Psoas muscle (tissue), 8 donors: Measurements from ENCODE around the gene FNIP1. TPM values are rescaled to one million over a fixed set of nuclear protein-coding genes. Genes with fewer than 3 reads are reported as not detected.

Source experiments
- ATAC-seq, 4 donors: fragments of 200-7000 bp; cut with Tn5 transposase; one replicate each; pipeline ENCODE4 v1.9.1; 2020; ENCODE audit warnings: moderate library complexity in 3 of 4, mild to moderate bottlenecking in 2 of 4
- DNase-seq, 2 donors: peaks; one replicate each; pipeline ENCODE4 v3.0.0-alpha.2; 2020
- H3K27ac ChIP-seq: fragments of 200-600 bp; one replicate; pipeline ENCODE4 v1.8.0; 2022
- H3K27me3 ChIP-seq, 3 donors: fragments of 200-600 bp in 1 of 3; one replicate each; pipeline versions ENCODE4 v1.6.1 to v1.8.0; 2013 to 2022; ENCODE audit warnings: low read length in 2 of 3, mild to moderate bottlenecking in 2 of 3, moderate library complexity in 1 of 3; ENCODE audit not compliant: insufficient read depth in 3 of 3
- H3K36me3 ChIP-seq, 2 donors: fragments of 200-600 bp in 1 of 2; one replicate each; pipeline versions ENCODE4 v1.6.1 to v1.8.0; 2013 to 2022; ENCODE audit warnings: low read depth in 1 of 2, mild to moderate bottlenecking in 1 of 2, moderate library complexity in 1 of 2; ENCODE audit not compliant: insufficient read depth in 1 of 2
- H3K4me1 ChIP-seq: fragments of 200-600 bp; one replicate; pipeline ENCODE4 v1.8.0; 2022
- H3K4me3 ChIP-seq: fragments of 200-600 bp; one replicate; pipeline ENCODE4 v1.8.0; 2022; ENCODE audit warnings: mild to moderate bottlenecking
- H3K9me3 ChIP-seq: fragments of 200-600 bp; one replicate; pipeline ENCODE4 v1.8.0; 2022
- WGBS, 3 donors: extraction: QIAGEN DNeasy Blood & Tissue Kit; methylation state at CpG; one replicate each; pipeline versions ENCODE4 v1.1.6 to v1.1.7; 2013; 5-methylcytosine and 5-hydroxymethylcytosine counted together
- intact Hi-C, 2 donors: fragments of 100-400 bp; cut with DNase I; formaldehyde crosslinking; loops; one replicate each; pipeline versions ENCODE4 v1.11.0 to v1.14.2; 2022
- polyA plus RNA-seq, 3 donors: library from polyadenylated mRNA; stranded (reverse); fragments of 200-250 nt; gene quantifications; one replicate each; pipeline ENCODE4 v1.2.3, GENCODE V29; 2013
- total RNA-seq, 4 donors: library from RNA; stranded (reverse); fragmentation: NEBNext Ultra II Directional in 2 of 4; extraction: Animal tissue kit (Norgen Biotek cat#: 25700) in 2 of 4; gene quantifications; one replicate each; pipeline versions ENCODE4 v1.2.1 to v1.2.4, GENCODE V29; 2021 to 2023
- TF ChIP-seq, protein P1 (sequence below): fragments of 200-600 bp; IDR thresholded peaks from one replicate; pipeline ENCODE4 v1.8.0; 2022; ENCODE audit warnings: antibody characterized with exemption
- donor health status: healthy with polysubstance abuse.
- donor health status: DM: no; HTN: no; CAD: no; lungs with moderate emphysema.
- donor health status: Bipolar disorder and iron deficiency.
- donor health status: healthy.
- donor health status: DM: yes; HTN: yes; CAD: no.
- donor health status: DM: no; HTN: no; CAD: no.
- donor health status: DM: no; HTN: no; CAD: no.
- donor health status: DM: yes; HTN: yes; CAD: no.

FNIP1 gene
- total and polyA plus RNA-seq, 7 donors: 6.4 to 45.2 (median 25.0) TPM

GRCh38 chr5:131615957-131616356 lies 180.9 kb downstream of the FNIP1 start:
- Histone ChIP-seq H3K27ac (no peak overlapping the region), H3K9me3 (no peaks in the 10 kb centered on the region), H3K36me3 (no peaks in the 10 kb centered on the region), H3K27me3 (no peaks in the 10 kb centered on the region), H3K4me1 (peaks cover 8% of the 10 kb centered on the region), H3K4me3 (no peak overlapping the region)
- 88 to 94% (median 91%) methylated on average over 2 of the region's 2 CpGs for WGBS, 3 donors
- TF ChIP-seq, protein P1, sequence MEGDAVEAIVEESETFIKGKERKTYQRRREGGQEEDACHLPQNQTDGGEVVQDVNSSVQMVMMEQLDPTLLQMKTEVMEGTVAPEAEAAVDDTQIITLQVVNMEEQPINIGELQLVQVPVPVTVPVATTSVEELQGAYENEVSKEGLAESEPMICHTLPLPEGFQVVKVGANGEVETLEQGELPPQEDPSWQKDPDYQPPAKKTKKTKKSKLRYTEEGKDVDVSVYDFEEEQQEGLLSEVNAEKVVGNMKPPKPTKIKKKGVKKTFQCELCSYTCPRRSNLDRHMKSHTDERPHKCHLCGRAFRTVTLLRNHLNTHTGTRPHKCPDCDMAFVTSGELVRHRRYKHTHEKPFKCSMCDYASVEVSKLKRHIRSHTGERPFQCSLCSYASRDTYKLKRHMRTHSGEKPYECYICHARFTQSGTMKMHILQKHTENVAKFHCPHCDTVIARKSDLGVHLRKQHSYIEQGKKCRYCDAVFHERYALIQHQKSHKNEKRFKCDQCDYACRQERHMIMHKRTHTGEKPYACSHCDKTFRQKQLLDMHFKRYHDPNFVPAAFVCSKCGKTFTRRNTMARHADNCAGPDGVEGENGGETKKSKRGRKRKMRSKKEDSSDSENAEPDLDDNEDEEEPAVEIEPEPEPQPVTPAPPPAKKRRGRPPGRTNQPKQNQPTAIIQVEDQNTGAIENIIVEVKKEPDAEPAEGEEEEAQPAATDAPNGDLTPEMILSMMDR: no peak
- ATAC-seq (no peak), DNase-seq (no peak)
- intact Hi-C loops: no loop called here

DNA sequence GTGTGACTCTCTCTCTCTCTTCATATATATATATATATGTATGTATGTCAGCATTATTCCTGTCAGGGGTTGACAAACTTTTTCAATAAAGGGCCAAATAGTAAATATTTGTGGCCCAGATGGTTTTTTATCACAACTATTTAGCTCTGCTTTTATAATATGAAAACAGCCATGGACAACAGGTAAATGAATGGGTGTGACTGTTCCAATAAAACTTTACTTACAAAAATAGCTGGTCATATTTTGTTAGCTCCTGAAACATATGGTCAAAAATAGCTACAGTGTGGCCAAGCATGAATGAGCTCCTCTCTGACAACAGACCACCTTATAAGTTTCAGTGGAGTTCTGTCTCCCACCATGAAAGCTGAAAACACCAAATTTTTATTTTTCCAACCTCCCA lies 183.4 kb downstream of the FNIP1 start:
- Histone ChIP-seq H3K4me1 (peaks cover 18% of the 10 kb centered on the region), H3K36me3 (no peaks in the 10 kb centered on the region), H3K27ac (no peak overlapping the region), H3K4me3 (no peak overlapping the region), H3K9me3 (no peaks in the 10 kb centered on the region), H3K27me3 (no peaks in the 10 kb centered on the region)
- ATAC-seq: no peak
- TF ChIP-seq, protein P1: no peak
- no peak for DNase-seq
- intact Hi-C loops: no loop called here

DNA sequence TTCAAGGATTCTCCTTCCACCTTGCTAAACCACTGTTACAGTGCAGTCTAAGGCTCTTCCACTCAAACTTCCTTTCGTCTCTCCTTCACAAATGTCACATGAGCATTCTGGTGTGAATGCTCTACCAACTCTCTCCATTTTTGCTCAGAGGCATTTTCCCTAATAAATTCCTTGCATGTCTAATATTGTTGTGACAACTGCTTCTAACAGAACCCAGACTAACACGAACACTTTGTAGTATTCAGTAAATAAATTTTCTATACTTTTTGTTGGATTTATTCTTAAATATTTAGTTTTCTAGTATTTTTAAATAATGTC lies 185.8 kb downstream of the FNIP1 start:
- ATAC-seq (no peak), DNase-seq (no peak)
- no peaks in the 10 kb centered on the region for H3K27me3 ChIP-seq
- 95 to 96% (median 95%) methylated on average over 2 of the region's 2 CpGs for WGBS, 3 donors
- no peaks in the 10 kb centered on the region for H3K36me3 ChIP-seq
- no peak overlapping the region for H3K4me3 ChIP-seq
- intact Hi-C loops: no loop called here
- peaks cover 35% of the 10 kb centered on the region for H3K4me1 ChIP-seq
- TF ChIP-seq, protein P1: no peak
- H3K27ac ChIP-seq: no peak overlapping the region
- no peaks in the 10 kb centered on the region for H3K9me3 ChIP-seq

GRCh38 chr5:131610198-131611063 lies 186.4 kb downstream of the FNIP1 start:
- H3K27ac ChIP-seq: no peak overlapping the region
- no peaks in the 10 kb centered on the region for H3K36me3 ChIP-seq
- H3K4me1 ChIP-seq: peaks cover 35% of the 10 kb centered on the region
- TF ChIP-seq, protein P1: no peak
- DNase-seq (no peak), ATAC-seq (no peak)
- no peaks in the 10 kb centered on the region for H3K27me3 ChIP-seq
- WGBS, 3 donors: 44 to 70% (median 67%) methylated on average over 6 of the region's 6 CpGs
- H3K4me3 ChIP-seq: no peak overlapping the region
- H3K9me3 ChIP-seq: no peaks in the 10 kb centered on the region
- intact Hi-C loops: no loop called here

DNA sequence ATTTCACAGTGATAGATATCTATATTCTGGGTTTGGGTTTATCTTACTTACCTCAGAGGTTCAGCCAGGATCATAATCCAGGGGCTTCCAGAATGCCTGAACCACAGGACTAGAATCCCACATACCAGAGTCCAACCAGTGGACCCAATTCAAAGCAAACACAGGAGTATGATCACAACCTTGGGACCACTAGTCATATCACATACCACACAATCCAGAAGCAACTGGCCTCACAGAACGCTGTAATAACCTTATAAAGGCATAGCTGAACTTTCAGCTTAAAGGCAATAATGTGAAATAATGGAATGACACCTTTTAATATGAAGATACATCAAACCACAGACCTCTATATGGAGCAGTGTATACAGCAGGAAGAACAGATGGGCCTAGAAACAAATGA lies 187.0 kb downstream of the FNIP1 start:
- no peaks in the 10 kb centered on the region for H3K36me3 ChIP-seq
- no peak for ATAC-seq
- intact Hi-C loops: loop anchor here in 1 of 2 donors (10.0 kb wide), 1 partner anchor 195 kb away; no protein-coding TSS in a partner anchor
- H3K4me3 ChIP-seq: no peak overlapping the region
- H3K27ac ChIP-seq: no peak overlapping the region
- WGBS, 3 donors: 93 to 97% (median 94%) methylated on average over 1 of the region's 1 CpG
- H3K27me3 ChIP-seq: no peaks in the 10 kb centered on the region
- DNase-seq: no peak
- no peaks in the 10 kb centered on the region for H3K9me3 ChIP-seq
- peaks cover 35% of the 10 kb centered on the region for H3K4me1 ChIP-seq
- TF ChIP-seq, protein P1: no peak
